PFSK-1 (cell line): Measurements from ENCODE around the gene LRCH1.

Experiments used
- FOXP2 ChIP-seq: optimal IDR thresholded peaks from 2 replicates; pipeline ENCODE3; 2011; ENCODE audit warnings: borderline replicate concordance, control low read depth, inconsistent platforms; ENCODE audit not compliant: insufficient read depth; ENCODE audit errors: extremely low read length, extremely low read depth
- POLR2AphosphoS5 ChIP-seq: IDR thresholded peaks from 2 replicates; pipeline ENCODE4 v1.6.1; 2012; ENCODE audit warnings: low read depth, mild to moderate bottlenecking, control low read depth, low read length, moderate library complexity
- REST ChIP-seq, 2 experiments: IDR thresholded peaks; 2 replicates each; pipeline versions ENCODE4 v1.6.1 to v1.8.0; 2011 to 2012; ENCODE audit warnings: low read depth in 2 of 2, low read length in 2 of 2, control low read depth in 1 of 2, inconsistent platforms in 1 of 2, mild to moderate bottlenecking in 1 of 2, moderate library complexity in 1 of 2; ENCODE audit not compliant: insufficient read depth in 1 of 2
- SIN3A ChIP-seq: IDR thresholded peaks from 2 replicates; pipeline ENCODE4 v1.6.1; 2012; ENCODE audit warnings: mild to moderate bottlenecking, low read length, moderate library complexity, borderline replicate concordance; ENCODE audit not compliant: insufficient read depth
- TAF1 ChIP-seq: IDR thresholded peaks from 2 replicates; pipeline ENCODE4 v1.6.1; 2012; ENCODE audit warnings: low read length, control low read depth, borderline replicate concordance; ENCODE audit not compliant: insufficient read depth

GRCh38 chr13:46561691-46562090, 8.7 kb downstream of the LRCH1 start:
- no peak for TF ChIP-seq REST (IDR thresholded peaks at IDR 0.05; ENCODE audit: insufficient read depth in 1 of 2, low read depth in 2 of 2, low read length in 2 of 2)
- TF ChIP-seq SIN3A: no peak
- no peak for TF ChIP-seq POLR2AphosphoS5
- TF ChIP-seq TAF1: no peak
- TF ChIP-seq FOXP2: no peak
